Nephron (organoid): ENCODE results near the gene BTNL9.

ENCODE experiments used
- H3K27ac Mint-ChIP-seq, 3 experiments: 2 replicates each; pipeline ENCODE4 v1.8.0; 2020; ENCODE audit warnings: mixed read lengths in 3 of 3, mild to moderate bottlenecking in 2 of 3, moderate library complexity in 1 of 3
- H3K27me3 Mint-ChIP-seq: 2 replicates; pipeline ENCODE4 v1.8.0; 2021; ENCODE audit warnings: low read depth, mild to moderate bottlenecking, moderate library complexity, mixed read lengths
- H3K36me3 Mint-ChIP-seq: 2 replicates; pipeline ENCODE4 v1.8.0; 2020; ENCODE audit warnings: low read depth, mixed read lengths
- H3K4me1 Mint-ChIP-seq: 2 replicates; pipeline ENCODE4 v1.8.0; 2020; ENCODE audit warnings: mixed read lengths
- H3K4me3 Mint-ChIP-seq, 3 experiments: 2 replicates each; pipeline ENCODE4 v1.8.0; 2020; ENCODE audit warnings: mild to moderate bottlenecking in 3 of 3, mixed read lengths in 3 of 3, moderate library complexity in 2 of 3
- H3K9me3 Mint-ChIP-seq: 2 replicates; pipeline ENCODE4 v1.8.0; 2020; ENCODE audit warnings: mixed read lengths
- CTCF ChIP-seq, 3 experiments: fragments of 200-600 bp; sonication (generic); IDR thresholded peaks; one replicate each; pipeline ENCODE4 v1.5.0; 2021; ENCODE audit warnings: antibody characterized with exemption in 3 of 3; ENCODE audit not compliant: unreplicated experiment in 3 of 3

The BTNL9 gene

GRCh38 chr5:181051841-181052671 is 12.0 kb downstream of the BTNL9 start:
- TF ChIP-seq CTCF (IDR thresholded peaks at IDR 0.05; ENCODE audit: unreplicated experiment in 3 of 3): no peak
- Mint-ChIP-seq H3K36me3 (peaks cover 3% of the 10 kb centered on the region), H3K4me1 (peaks cover 26% of the 10 kb centered on the region), H3K27ac (no peak overlapping the region), H3K27me3 (peaks cover 90% of the 10 kb centered on the region), H3K4me3 (peak overlapping the region; percentile 83 to 84 (median 83)), H3K9me3 (peaks cover 2% of the 10 kb centered on the region)

DNA sequence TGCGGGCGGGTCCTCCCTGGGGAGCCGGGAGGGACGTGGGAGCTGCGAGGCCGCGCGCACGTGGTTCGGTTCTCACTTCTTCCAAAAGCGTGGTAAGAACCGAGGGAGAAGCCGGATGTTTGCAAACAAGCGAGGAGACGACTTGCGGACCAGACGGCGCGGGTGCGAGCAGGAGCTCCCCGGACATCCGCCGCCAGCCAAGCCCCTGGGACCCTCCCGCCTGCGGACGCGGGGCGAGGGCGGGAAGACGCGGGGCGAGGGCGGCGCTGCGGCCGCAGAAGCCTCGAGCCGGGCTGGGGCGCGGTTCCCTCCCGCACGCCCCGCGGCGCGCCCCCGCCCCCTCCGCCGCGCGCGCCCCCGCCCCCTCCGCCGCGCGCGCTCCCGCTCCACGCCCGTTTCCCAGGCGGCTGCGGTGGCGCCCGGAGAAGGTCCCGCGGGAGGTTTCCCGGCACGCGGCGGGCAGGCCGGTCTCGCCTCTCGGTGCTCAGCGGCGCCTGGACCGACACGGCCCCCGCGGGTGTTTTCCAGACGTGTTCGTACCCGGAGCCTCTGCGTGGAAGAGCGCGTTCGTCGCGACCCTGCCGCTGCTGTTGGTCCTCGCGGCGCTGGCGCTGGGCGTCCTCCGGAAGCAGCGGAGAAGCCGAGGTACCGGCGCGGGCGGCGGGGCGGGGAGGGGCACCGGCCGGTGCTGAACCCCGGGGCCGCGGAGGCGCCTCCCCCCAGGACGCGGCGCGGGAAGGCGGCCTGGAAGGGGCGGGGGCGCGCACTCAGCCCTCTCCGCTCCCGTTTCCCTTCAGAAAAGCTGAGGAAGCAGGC is 12.8 kb downstream of the BTNL9 start:
- peak overlapping the region; percentile 83 to 84 (median 83) for H3K4me3 Mint-ChIP-seq
- peaks cover 26% of the 10 kb centered on the region for H3K4me1 Mint-ChIP-seq
- H3K27me3 Mint-ChIP-seq: peaks cover 92% of the 10 kb centered on the region
- TF ChIP-seq CTCF (IDR thresholded peaks at IDR 0.05; ENCODE audit: unreplicated experiment in 3 of 3): no peak
- no peak overlapping the region for H3K27ac Mint-ChIP-seq
- peaks cover 2% of the 10 kb centered on the region for H3K9me3 Mint-ChIP-seq
- peaks cover 3% of the 10 kb centered on the region for H3K36me3 Mint-ChIP-seq

- no peak overlapping the region for H3K27ac Mint-ChIP-seq
- no peak for TF ChIP-seq CTCF (IDR thresholded peaks at IDR 0.05; ENCODE audit: unreplicated experiment in 3 of 3)
- H3K4me3 Mint-ChIP-seq: peak overlapping the region; percentile 69 to 79 (median 79)
- peaks cover 96% of the 10 kb centered on the region for H3K27me3 Mint-ChIP-seq
- H3K4me1 Mint-ChIP-seq: peaks cover 26% of the 10 kb centered on the region
- H3K9me3 Mint-ChIP-seq: peaks cover 2% of the 10 kb centered on the region
- H3K36me3 Mint-ChIP-seq: no peaks in the 10 kb centered on the region
Measured at GRCh38 chr5:181053488-181054121, 13.5 kb downstream of the BTNL9 start.

DNA sequence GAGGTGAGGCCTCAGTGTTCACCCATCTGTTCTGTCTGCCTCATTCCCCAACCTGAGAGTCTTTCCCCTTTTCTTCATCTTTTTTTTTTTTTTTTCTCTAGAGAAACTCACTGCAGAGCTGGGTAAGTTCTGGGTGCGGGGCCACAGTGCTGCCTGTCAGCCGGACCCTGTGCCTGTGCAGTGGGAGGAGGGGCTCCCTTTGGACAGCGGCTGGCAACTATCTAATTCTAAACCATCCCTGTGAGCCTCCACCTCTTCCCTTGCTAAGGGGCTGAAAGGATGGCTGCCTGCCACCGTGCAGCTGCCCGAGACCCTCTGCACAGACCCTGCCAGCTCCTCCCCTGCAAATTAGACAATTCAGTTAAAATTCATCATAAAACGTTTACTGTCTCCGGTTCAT is 14.1 kb downstream of the BTNL9 start:
- Mint-ChIP-seq H3K27me3 (peaks cover 97% of the 10 kb centered on the region), H3K4me3 (peak overlapping the region; percentile 69 to 79 (median 79)), H3K4me1 (peaks cover 26% of the 10 kb centered on the region), H3K9me3 (peaks cover 2% of the 10 kb centered on the region), H3K27ac (no peak overlapping the region), H3K36me3 (no peaks in the 10 kb centered on the region)
- no peak for TF ChIP-seq CTCF (IDR thresholded peaks at IDR 0.05; ENCODE audit: unreplicated experiment in 3 of 3)

GRCh38 chr5:181054871-181055459 is 14.9 kb downstream of the BTNL9 start:
- Mint-ChIP-seq H3K4me1 (peaks cover 26% of the 10 kb centered on the region), H3K36me3 (no peaks in the 10 kb centered on the region), H3K9me3 (peaks cover 2% of the 10 kb centered on the region), H3K27me3 (peaks cover 97% of the 10 kb centered on the region), H3K4me3 (peak overlapping the region in 2 of 3 experiments; percentile 69 to 79), H3K27ac (no peak overlapping the region)
- no peak for TF ChIP-seq CTCF (IDR thresholded peaks at IDR 0.05; ENCODE audit: unreplicated experiment in 3 of 3)
